Stimulated activated CD8-positive, alpha-beta memory T cell treated with anti-CD3 and anti-CD28 coated beads, Interleukin-2, amount 100 ng/mL, for 48 hours (primary cell): ENCODE measurements around the gene POLR3C.
"Not testable (repeated sequence)": the region's sequence is repeated elsewhere in the genome, so short reads cannot be mapped to it uniquely, and the experiment has no call there.

Source experiments
- DNase-seq, 2 donors: peaks; one replicate each; pipeline ENCODE4 v3.0.0-alpha.2; 2020; ENCODE audit warnings: low read depth in 2 of 2

POLR3C gene

GRCh38 chr1:145822779-145823331, 1.1 kb upstream of the POLR3C start:
- not testable (repeated sequence) for DNase-seq

- DNase-seq: no peak
Observed at GRCh38 chr1:145824499-145824842, 471 bp downstream of the POLR3C start.

GRCh38 chr1:145826030-145826429, 2.0 kb downstream of the POLR3C start:
- DNase-seq: no peak

GRCh38 chr1:145827966-145828365, 4.0 kb downstream of the POLR3C start:
- DNase-seq: no peak

- no peak for DNase-seq
Observed at GRCh38 chr1:145828367-145829026, 4.5 kb downstream of the POLR3C start.

GRCh38 chr1:145830810-145831209, 6.8 kb downstream of the POLR3C start:
- not testable (repeated sequence) for DNase-seq

GRCh38 chr1:145837656-145838055, 13.7 kb downstream of the POLR3C start:
- no peak for DNase-seq

GRCh38 chr1:145843031-145843430, 19.0 kb downstream of the POLR3C start:
- DNase-seq: no peak

GRCh38 chr1:145845144-145845513, 21.1 kb downstream of the POLR3C start:
- no peak for DNase-seq

- peak; percentile 67 to 73 for DNase-seq
Observed at GRCh38 chr1:145845514-145846161, 21.6 kb downstream of the POLR3C start, which contains the start of gene NUDT17. Gene NUDT17 (plus strand): TSS chr1:145845630. CDS start chr1:145845641, 11 bp downstream.

GRCh38 chr1:145846201-145846612, 22.2 kb downstream of the POLR3C start:
- DNase-seq: no peak

- DNase-seq: no peak
Observed at GRCh38 chr1:145847827-145848226, 23.8 kb downstream of the POLR3C start.

- DNase-seq: no peak
Observed at GRCh38 chr1:145849356-145850160, 25.6 kb downstream of the POLR3C start.

GRCh38 chr1:145855426-145855948, 31.5 kb downstream of the POLR3C start:
- no peak for DNase-seq

- no peak for DNase-seq
Observed at GRCh38 chr1:145857170-145857569, 33.2 kb downstream of the POLR3C start.

GRCh38 chr1:145858238-145858900, 34.4 kb downstream of the POLR3C start:
- peak; percentile 51 to 63 for DNase-seq

- DNase-seq: peak; percentile 89
Observed at GRCh38 chr1:145858901-145859490, 35.0 kb downstream of the POLR3C start, which contains the start of gene PIAS3. Gene PIAS3 (minus strand): TSS chr1:145859081. CDS start chr1:145858990, 91 bp downstream.

- peak; percentile 72 to 73 for DNase-seq
Observed at GRCh38 chr1:145859491-145860023, 35.6 kb downstream of the POLR3C start.

GRCh38 chr1:145863282-145864018, 39.5 kb downstream of the POLR3C start:
- no peak for DNase-seq

GRCh38 chr1:145868232-145868631, 44.2 kb downstream of the POLR3C start:
- DNase-seq: no peak
